Karpas-422 (cell line): ENCODE results near the gene ZNF22. TPM values are rescaled to one million over a fixed set of nuclear protein-coding genes. Genes with fewer than 3 reads are reported as not detected.

Experiments used
- DNase-seq: peaks from one replicate; pipeline ENCODE4 v3.0.0-alpha.2; 2015
- H2AFZ ChIP-seq: fragments of 200-600 bp; sonication (generic); 2 replicates; pipeline ENCODE4 v1.6.1; 2014; ENCODE audit warnings: antibody characterized with exemption, low read length, mixed read lengths
- H3K27ac ChIP-seq: fragments of 200-600 bp; sonication (generic); 2 replicates; pipeline ENCODE4 v1.5.1; 2014; ENCODE audit warnings: mild to moderate bottlenecking, low read length, moderate library complexity
- H3K27me3 ChIP-seq: fragments of 200-600 bp; sonication (generic); 2 replicates; pipeline ENCODE4 v1.6.1; 2014; ENCODE audit warnings: low read length, mixed read lengths
- H3K36me3 ChIP-seq: fragments of 200-600 bp; sonication (generic); 2 replicates; pipeline ENCODE4 v1.6.1; 2014; ENCODE audit warnings: low read length, mixed read lengths; ENCODE audit not compliant: insufficient read depth
- H3K4me1 ChIP-seq: fragments of 200-600 bp; sonication (generic); 2 replicates; pipeline ENCODE4 v1.6.1; 2014; ENCODE audit warnings: mild to moderate bottlenecking, low read length, mixed read lengths
- H3K4me2 ChIP-seq: fragments of 200-600 bp; sonication (generic); 2 replicates; pipeline ENCODE4 v1.6.1; 2014; ENCODE audit warnings: low read length, low read depth, mild to moderate bottlenecking; ENCODE audit not compliant: poor library complexity, severe bottlenecking
- H3K4me3 ChIP-seq: fragments of 200-600 bp; sonication (generic); 2 replicates; pipeline ENCODE4 v1.5.1; 2014; ENCODE audit warnings: mild to moderate bottlenecking, antibody characterized with exemption, low read length, mixed read lengths
- H3K79me2 ChIP-seq: fragments of 200-600 bp; sonication (generic); 2 replicates; pipeline ENCODE4 v1.6.1; 2014; ENCODE audit warnings: mild to moderate bottlenecking, low read length, mixed read lengths
- H3K9ac ChIP-seq: fragments of 200-600 bp; sonication (generic); 2 replicates; pipeline ENCODE4 v1.6.0; 2014; ENCODE audit warnings: low read length
- H3K9me2 ChIP-seq: fragments of 200-600 bp; sonication (generic), shearing (Covaris generic); replicated peaks from 2 replicates; pipeline ENCODE4 v1.6.0; 2014; ENCODE audit warnings: mild to moderate bottlenecking, low read length, moderate library complexity; ENCODE audit not compliant: insufficient read depth
- H3K9me3 ChIP-seq: fragments of 300-700, 200-600 bp; sonication (generic); 2 replicates; pipeline ENCODE4 v1.6.1; 2014; ENCODE audit warnings: low read length, mixed read lengths
- H4K20me1 ChIP-seq: fragments of 200-600 bp; sonication (generic); 2 replicates; pipeline ENCODE4 v1.6.1; 2014; ENCODE audit warnings: mild to moderate bottlenecking, antibody characterized with exemption, low read length, low read depth; ENCODE audit not compliant: insufficient read depth
- total RNA-seq: library from RNA; depleted of rRNA; stranded (reverse); fragments of >200 nt; shearing (Covaris generic); gene quantifications from 2 replicates; pipeline ENCODE4 v1.2.3, GENCODE V29; 2014; ENCODE audit warnings: low replicate concordance

ZNF22 gene
- total RNA-seq, 1 experiment from 2014 or later: 53.2 TPM

GRCh38 chr10:44976352-44977198 lies 24.1 kb upstream of the ZNF22 start:
- no peak overlapping the region for H3K9ac ChIP-seq
- no peaks in the 10 kb centered on the region for H3K9me3 ChIP-seq
- DNase-seq: no peak
- no peak overlapping the region for H3K4me2 ChIP-seq
- no peak overlapping the region for H2AFZ ChIP-seq
- no peak overlapping the region for H3K4me3 ChIP-seq
- H3K27ac ChIP-seq: no peak overlapping the region
- H3K36me3 ChIP-seq: no peaks in the 10 kb centered on the region
- no peaks in the 10 kb centered on the region for H3K9me2 ChIP-seq
- H3K27me3 ChIP-seq: no peaks in the 10 kb centered on the region
- no peaks in the 10 kb centered on the region for H4K20me1 ChIP-seq
- H3K79me2 ChIP-seq: no peaks in the 10 kb centered on the region
- peaks cover 22% of the 10 kb centered on the region for H3K4me1 ChIP-seq

GRCh38 chr10:44977287-44978212 lies 23.2 kb upstream of the ZNF22 start:
- Histone ChIP-seq H3K79me2 (no peaks in the 10 kb centered on the region), H3K4me2 (no peak overlapping the region), H3K9me2 (no peaks in the 10 kb centered on the region), H4K20me1 (no peaks in the 10 kb centered on the region), H3K9ac (no peak overlapping the region), H3K36me3 (no peaks in the 10 kb centered on the region), H3K27ac (no peak overlapping the region), H3K4me1 (peaks cover 22% of the 10 kb centered on the region), H2AFZ (no peak overlapping the region), H3K9me3 (no peaks in the 10 kb centered on the region), H3K4me3 (no peak overlapping the region), H3K27me3 (no peaks in the 10 kb centered on the region)
- no peak for DNase-seq

GRCh38 chr10:44978213-44978569 lies 22.5 kb upstream of the ZNF22 start:
- Histone ChIP-seq H4K20me1 (no peaks in the 10 kb centered on the region), H3K9me2 (no peaks in the 10 kb centered on the region), H3K4me1 (peaks cover 16% of the 10 kb centered on the region), H3K79me2 (no peaks in the 10 kb centered on the region), H3K27me3 (no peaks in the 10 kb centered on the region), H3K4me3 (no peak overlapping the region), H2AFZ (no peak overlapping the region), H3K36me3 (no peaks in the 10 kb centered on the region), H3K4me2 (no peak overlapping the region), H3K9me3 (no peaks in the 10 kb centered on the region), H3K9ac (no peak overlapping the region), H3K27ac (no peak overlapping the region)
- no peak for DNase-seq

- no peak within 1 kb of the TSS for H3K9ac ChIP-seq
- no peaks in the 10 kb centered on the region for H3K36me3 ChIP-seq
- H2AFZ ChIP-seq: no peak within 1 kb of the TSS
- H3K4me1 ChIP-seq: peaks cover 11% of the 10 kb centered on the region
- no peak for DNase-seq
- no peaks in the 10 kb centered on the region for H3K9me2 ChIP-seq
- H4K20me1 ChIP-seq: no peaks in the 10 kb centered on the region
- H3K4me3 ChIP-seq: no peak within 1 kb of the TSS
- no peaks in the 10 kb centered on the region for H3K27me3 ChIP-seq
- H3K79me2 ChIP-seq: no peaks in the 10 kb centered on the region
- H3K4me2 ChIP-seq: no peak within 1 kb of the TSS
- H3K9me3 ChIP-seq: no peaks in the 10 kb centered on the region
- no peak within 1 kb of the TSS for H3K27ac ChIP-seq
Measured at GRCh38 chr10:44978570-44979280, 22.0 kb upstream of the ZNF22 start, which contains the start of gene DEPP1. DEPP1 (minus strand) TSS chr10:44978809; CDS start chr10:44978030, 779 bp downstream.

- H4K20me1 ChIP-seq: no peaks in the 10 kb centered on the region
- H3K9me2 ChIP-seq: no peaks in the 10 kb centered on the region
- no peak overlapping the region for H3K4me3 ChIP-seq
- no peak for DNase-seq
- H3K36me3 ChIP-seq: no peaks in the 10 kb centered on the region
- H3K9me3 ChIP-seq: no peaks in the 10 kb centered on the region
- H2AFZ ChIP-seq: no peak overlapping the region
- H3K27ac ChIP-seq: no peak overlapping the region
- no peaks in the 10 kb centered on the region for H3K79me2 ChIP-seq
- H3K9ac ChIP-seq: no peak overlapping the region
- H3K4me1 ChIP-seq: peaks cover 3% of the 10 kb centered on the region
- H3K4me2 ChIP-seq: no peak overlapping the region
- no peaks in the 10 kb centered on the region for H3K27me3 ChIP-seq
Measured at GRCh38 chr10:44979281-44980191, 21.2 kb upstream of the ZNF22 start.

GRCh38 chr10:44980309-44981171 lies 20.2 kb upstream of the ZNF22 start:
- no peak overlapping the region for H3K4me3 ChIP-seq
- H3K9ac ChIP-seq: no peak overlapping the region
- H3K36me3 ChIP-seq: no peaks in the 10 kb centered on the region
- H3K27ac ChIP-seq: no peak overlapping the region
- DNase-seq: no peak
- H3K4me1 ChIP-seq: no peaks in the 10 kb centered on the region
- no peak overlapping the region for H2AFZ ChIP-seq
- no peaks in the 10 kb centered on the region for H3K79me2 ChIP-seq
- no peaks in the 10 kb centered on the region for H3K9me2 ChIP-seq
- H4K20me1 ChIP-seq: no peaks in the 10 kb centered on the region
- H3K4me2 ChIP-seq: no peak overlapping the region
- no peaks in the 10 kb centered on the region for H3K27me3 ChIP-seq
- H3K9me3 ChIP-seq: no peaks in the 10 kb centered on the region
